ENCODE measurements around the gene MMP20.

MMP20 gene

DNA sequence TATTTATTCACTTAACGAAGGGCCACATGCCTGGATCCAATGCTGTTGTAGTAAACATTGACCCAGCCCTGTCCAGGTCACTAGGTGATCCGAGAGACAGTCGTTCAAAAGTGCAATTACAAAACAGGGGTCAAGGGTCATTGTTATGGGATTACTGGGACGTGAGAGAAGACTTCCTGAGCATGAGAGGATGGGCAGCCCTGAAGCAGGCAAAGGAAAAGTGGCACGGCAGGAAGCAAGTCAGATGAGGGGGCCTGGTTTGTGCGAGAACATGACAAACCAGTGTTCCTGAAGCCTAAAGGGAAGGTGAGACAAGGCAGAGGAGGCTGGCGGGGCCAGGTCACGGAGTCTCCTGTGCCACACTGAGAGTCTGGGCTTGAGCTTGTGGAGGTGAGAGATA is 15.8 kb upstream of the MMP20 start:
- H2BK15ac ChIP-seq (ENCODE audit: low read depth, poor library complexity, severe bottlenecking), result no peak overlapping the region
- H2AK5ac ChIP-seq (ENCODE audit: low read length, severe bottlenecking), result no peak overlapping the region
- 19% methylated on average over 7 of the region's 8 CpGs for WGBS
- no peak overlapping the region for H2AFZ ChIP-seq (ENCODE audit: low read depth, low read length)
- no peak overlapping the region for H4K91ac ChIP-seq (ENCODE audit: low read length)
- H3K36me3 ChIP-seq (ENCODE audit: control insufficient read depth in 1 of 2, insufficient read depth in 2 of 2, low read depth in 1 of 2, low read length in 2 of 2), result no peaks in the 10 kb centered on the region
- DNase-seq, result peak; percentile 48
- no peak overlapping the region for H3K23ac ChIP-seq (ENCODE audit: low read length in 2 of 2)
- H3K18ac ChIP-seq (ENCODE audit: low read depth in 1 of 2, low read length in 2 of 2), result peak overlapping the region in 1 of 2 experiments; percentile 46
- H3K4me3 ChIP-seq (ENCODE audit: insufficient read depth in 1 of 2, low read depth in 1 of 2, low read length in 2 of 2), result no peak overlapping the region
- H3K4me2 ChIP-seq (ENCODE audit: low read length, poor library complexity, severe bottlenecking), result no peak overlapping the region
- H3K9me3 ChIP-seq (ENCODE audit: control insufficient read depth, low read length), result no peaks in the 10 kb centered on the region
- H3K27ac ChIP-seq (ENCODE audit: low read length, poor library complexity, severe bottlenecking), result no peak overlapping the region
- no peak overlapping the region for H4K8ac ChIP-seq (ENCODE audit: low read length)
- H2BK120ac ChIP-seq (ENCODE audit: low read depth, low read length), result no peak overlapping the region
- H3K4me1 ChIP-seq (ENCODE audit: control insufficient read depth, insufficient read depth, low read depth, low read length), result peaks cover 2% of the 10 kb centered on the region
- H3K79me1 ChIP-seq (replicated peaks; ENCODE audit: low read length, poor library complexity, severe bottlenecking), result no peaks in the 10 kb centered on the region
- no peak overlapping the region for H3K9ac ChIP-seq (ENCODE audit: low read length)
- H3K27me3 ChIP-seq (ENCODE audit: control insufficient read depth in 1 of 2, insufficient read depth in 1 of 2, low read length in 2 of 2), result no peaks in the 10 kb centered on the region
- H2BK5ac ChIP-seq (ENCODE audit: low read depth, low read length, poor library complexity, severe bottlenecking), result no peak overlapping the region
- no peak overlapping the region for H3K4ac ChIP-seq (ENCODE audit: low read depth in 1 of 2, low read length in 2 of 2)
- no peak overlapping the region for H3K14ac ChIP-seq (ENCODE audit: low read length in 2 of 2)
- H2BK12ac ChIP-seq (ENCODE audit: low read length in 2 of 2), result peak overlapping the region in 1 of 2 experiments; percentile 29

GRCh38 chr11:102639656-102640055 is 14.5 kb upstream of the MMP20 start:
- H3K9ac ChIP-seq (ENCODE audit: low read length), result no peak overlapping the region
- H3K36me3 ChIP-seq (ENCODE audit: control insufficient read depth in 1 of 2, insufficient read depth in 2 of 2, low read depth in 1 of 2, low read length in 2 of 2), result no peaks in the 10 kb centered on the region
- no peak overlapping the region for H4K91ac ChIP-seq (ENCODE audit: low read length)
- no peak overlapping the region for H3K23ac ChIP-seq (ENCODE audit: low read length in 2 of 2)
- no peaks in the 10 kb centered on the region for H3K27me3 ChIP-seq (ENCODE audit: control insufficient read depth in 1 of 2, insufficient read depth in 1 of 2, low read length in 2 of 2)
- H2AFZ ChIP-seq (ENCODE audit: low read depth, low read length), result no peak overlapping the region
- H3K18ac ChIP-seq (ENCODE audit: low read depth in 1 of 2, low read length in 2 of 2), result no peak overlapping the region
- H3K14ac ChIP-seq (ENCODE audit: low read length in 2 of 2), result no peak overlapping the region
- H3K4me1 ChIP-seq (ENCODE audit: control insufficient read depth, insufficient read depth, low read depth, low read length), result peaks cover 2% of the 10 kb centered on the region
- no peaks in the 10 kb centered on the region for H3K79me1 ChIP-seq (replicated peaks; ENCODE audit: low read length, poor library complexity, severe bottlenecking)
- H3K27ac ChIP-seq (ENCODE audit: low read length, poor library complexity, severe bottlenecking), result no peak overlapping the region
- H3K4ac ChIP-seq (ENCODE audit: low read depth in 1 of 2, low read length in 2 of 2), result no peak overlapping the region
- no peak overlapping the region for H2AK5ac ChIP-seq (ENCODE audit: low read length, severe bottlenecking)
- H3K9me3 ChIP-seq (ENCODE audit: control insufficient read depth, low read length), result no peaks in the 10 kb centered on the region
- H2BK5ac ChIP-seq (ENCODE audit: low read depth, low read length, poor library complexity, severe bottlenecking), result no peak overlapping the region
- no peak overlapping the region for H3K4me2 ChIP-seq (ENCODE audit: low read length, poor library complexity, severe bottlenecking)
- no peak overlapping the region for H2BK12ac ChIP-seq (ENCODE audit: low read length in 2 of 2)
- no peak overlapping the region for H3K4me3 ChIP-seq (ENCODE audit: insufficient read depth in 1 of 2, low read depth in 1 of 2, low read length in 2 of 2)
- no peak overlapping the region for H2BK120ac ChIP-seq (ENCODE audit: low read depth, low read length)
- no peak overlapping the region for H2BK15ac ChIP-seq (ENCODE audit: low read depth, poor library complexity, severe bottlenecking)
- no peak for DNase-seq
- no peak overlapping the region for H4K8ac ChIP-seq (ENCODE audit: low read length)

DNA sequence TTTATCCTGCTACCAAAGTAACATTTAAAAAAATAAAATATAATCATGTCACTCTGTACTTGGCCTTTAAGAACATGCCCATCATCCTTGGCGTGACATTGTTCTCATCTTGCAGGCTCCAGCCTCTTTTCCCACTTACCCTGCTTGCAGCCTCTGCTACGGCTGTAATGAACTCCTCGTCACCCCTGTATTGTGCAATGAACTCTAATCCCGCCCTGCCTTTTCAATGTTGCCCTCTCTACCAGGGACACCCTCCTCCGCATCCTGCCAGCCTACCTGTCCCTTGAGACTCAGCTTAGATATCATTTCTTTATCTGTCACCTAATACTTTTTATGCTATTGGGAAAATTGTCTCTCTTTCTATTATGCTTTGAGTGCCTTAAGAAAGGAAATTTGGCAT is 12.6 kb upstream of the MMP20 start:
- 95% methylated on average over 4 of the region's 5 CpGs for WGBS

DNA sequence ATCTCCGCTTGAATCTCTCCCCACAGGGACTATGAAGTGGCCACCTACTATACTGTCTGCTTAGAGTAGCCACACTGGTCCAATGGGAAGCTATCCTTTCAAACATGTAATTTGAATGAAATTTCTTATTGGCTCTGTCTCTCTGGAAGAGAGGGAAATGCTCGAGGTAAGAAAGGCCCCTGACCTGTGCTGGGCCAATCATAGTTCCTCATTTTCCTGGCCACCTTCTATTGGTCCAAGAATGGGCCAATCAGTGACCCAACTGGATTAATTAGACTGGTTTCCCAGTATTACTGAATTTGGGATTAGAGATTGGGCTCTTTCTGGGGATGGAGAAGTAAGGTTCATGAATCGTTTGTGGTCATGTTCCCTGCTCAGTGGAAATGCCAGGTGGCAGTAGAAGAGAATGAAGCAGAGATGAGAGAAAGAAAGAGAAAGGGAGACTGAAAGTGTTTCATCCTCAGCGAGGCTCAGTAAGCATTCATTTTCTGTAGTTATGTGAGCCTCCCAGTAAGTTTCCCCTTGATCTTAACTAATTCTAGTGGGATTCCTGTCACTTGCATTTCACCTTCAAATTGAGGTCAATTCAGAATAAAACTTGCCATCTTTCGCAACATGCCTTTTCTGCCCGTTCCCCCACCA is 8.4 kb upstream of the MMP20 start:
- Histone ChIP-seq H3K9ac (ENCODE audit: low read length) (no peak overlapping the region), H2AFZ (ENCODE audit: low read depth, low read length) (no peak overlapping the region), H3K18ac (ENCODE audit: low read depth in 1 of 2, low read length in 2 of 2) (no peak overlapping the region), H3K4me1 (ENCODE audit: control insufficient read depth, insufficient read depth, low read depth, low read length) (no peaks in the 10 kb centered on the region), H2BK120ac (ENCODE audit: low read depth, low read length) (no peak overlapping the region), H3K79me1 (replicated peaks; ENCODE audit: low read length, poor library complexity, severe bottlenecking) (no peaks in the 10 kb centered on the region), H3K4ac (ENCODE audit: low read depth in 1 of 2, low read length in 2 of 2) (no peak overlapping the region), H3K27me3 (ENCODE audit: control insufficient read depth in 1 of 2, insufficient read depth in 1 of 2, low read length in 2 of 2) (no peaks in the 10 kb centered on the region), H3K4me2 (ENCODE audit: low read length, poor library complexity, severe bottlenecking) (no peak overlapping the region), H3K27ac (ENCODE audit: low read length, poor library complexity, severe bottlenecking) (no peak overlapping the region), H3K14ac (ENCODE audit: low read length in 2 of 2) (no peak overlapping the region), H3K4me3 (ENCODE audit: insufficient read depth in 1 of 2, low read depth in 1 of 2, low read length in 2 of 2) (no peak overlapping the region), H2BK12ac (ENCODE audit: low read length in 2 of 2) (no peak overlapping the region), H4K91ac (ENCODE audit: low read length) (no peak overlapping the region), H4K8ac (ENCODE audit: low read length) (no peak overlapping the region), H3K23ac (ENCODE audit: low read length in 2 of 2) (no peak overlapping the region), H2BK15ac (ENCODE audit: low read depth, poor library complexity, severe bottlenecking) (no peak overlapping the region), H3K9me3 (ENCODE audit: control insufficient read depth, low read length) (no peaks in the 10 kb centered on the region), H2AK5ac (ENCODE audit: low read length, severe bottlenecking) (no peak overlapping the region), H3K36me3 (ENCODE audit: control insufficient read depth in 1 of 2, insufficient read depth in 2 of 2, low read depth in 1 of 2, low read length in 2 of 2) (no peaks in the 10 kb centered on the region), H2BK5ac (ENCODE audit: low read depth, low read length, poor library complexity, severe bottlenecking) (no peak overlapping the region)
- WGBS, result 86% methylated on average over 5 of the region's 6 CpGs
- DNase-seq, result no peak

More for the DNA sequence above, 12.6 kb upstream of the MMP20 start:
- Histone ChIP-seq H4K91ac (ENCODE audit: low read length) (no peak overlapping the region), H3K4me3 (ENCODE audit: insufficient read depth in 1 of 2, low read depth in 1 of 2, low read length in 2 of 2) (no peak overlapping the region), H2BK12ac (ENCODE audit: low read length in 2 of 2) (no peak overlapping the region), H3K4me2 (ENCODE audit: low read length, poor library complexity, severe bottlenecking) (no peak overlapping the region), H3K4ac (ENCODE audit: low read depth in 1 of 2, low read length in 2 of 2) (no peak overlapping the region), H2BK5ac (ENCODE audit: low read depth, low read length, poor library complexity, severe bottlenecking) (no peak overlapping the region), H3K9ac (ENCODE audit: low read length) (no peak overlapping the region), H3K27ac (ENCODE audit: low read length, poor library complexity, severe bottlenecking) (no peak overlapping the region), H3K4me1 (ENCODE audit: control insufficient read depth, insufficient read depth, low read depth, low read length) (peaks cover 2% of the 10 kb centered on the region), H3K23ac (ENCODE audit: low read length in 2 of 2) (no peak overlapping the region), H2AK5ac (ENCODE audit: low read length, severe bottlenecking) (no peak overlapping the region), H2BK15ac (ENCODE audit: low read depth, poor library complexity, severe bottlenecking) (no peak overlapping the region), H2BK120ac (ENCODE audit: low read depth, low read length) (no peak overlapping the region), H4K8ac (ENCODE audit: low read length) (no peak overlapping the region), H3K14ac (ENCODE audit: low read length in 2 of 2) (no peak overlapping the region), H2AFZ (ENCODE audit: low read depth, low read length) (no peak overlapping the region), H3K9me3 (ENCODE audit: control insufficient read depth, low read length) (no peaks in the 10 kb centered on the region), H3K79me1 (replicated peaks; ENCODE audit: low read length, poor library complexity, severe bottlenecking) (no peaks in the 10 kb centered on the region), H3K18ac (ENCODE audit: low read depth in 1 of 2, low read length in 2 of 2) (no peak overlapping the region), H3K27me3 (ENCODE audit: control insufficient read depth in 1 of 2, insufficient read depth in 1 of 2, low read length in 2 of 2) (no peaks in the 10 kb centered on the region), H3K36me3 (ENCODE audit: control insufficient read depth in 1 of 2, insufficient read depth in 2 of 2, low read depth in 1 of 2, low read length in 2 of 2) (no peaks in the 10 kb centered on the region)
- no peak for DNase-seq

All from mesenchymal stem cell (in vitro differentiated cells and primary cell).